GM19328 (cell line): ENCODE data around the gene PELI1.

Experiments
- ATAC-seq: cut with Tn5 transposase; IDR thresholded peaks from one replicate; pipeline ENCODE4 v1.9.1; 2021; ENCODE audit warnings: mild to moderate bottlenecking, moderate library complexity; ENCODE audit not compliant: unreplicated experiment

The PELI1 gene, protein sequence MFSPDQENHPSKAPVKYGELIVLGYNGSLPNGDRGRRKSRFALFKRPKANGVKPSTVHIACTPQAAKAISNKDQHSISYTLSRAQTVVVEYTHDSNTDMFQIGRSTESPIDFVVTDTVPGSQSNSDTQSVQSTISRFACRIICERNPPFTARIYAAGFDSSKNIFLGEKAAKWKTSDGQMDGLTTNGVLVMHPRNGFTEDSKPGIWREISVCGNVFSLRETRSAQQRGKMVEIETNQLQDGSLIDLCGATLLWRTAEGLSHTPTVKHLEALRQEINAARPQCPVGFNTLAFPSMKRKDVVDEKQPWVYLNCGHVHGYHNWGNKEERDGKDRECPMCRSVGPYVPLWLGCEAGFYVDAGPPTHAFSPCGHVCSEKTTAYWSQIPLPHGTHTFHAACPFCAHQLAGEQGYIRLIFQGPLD

DNA sequence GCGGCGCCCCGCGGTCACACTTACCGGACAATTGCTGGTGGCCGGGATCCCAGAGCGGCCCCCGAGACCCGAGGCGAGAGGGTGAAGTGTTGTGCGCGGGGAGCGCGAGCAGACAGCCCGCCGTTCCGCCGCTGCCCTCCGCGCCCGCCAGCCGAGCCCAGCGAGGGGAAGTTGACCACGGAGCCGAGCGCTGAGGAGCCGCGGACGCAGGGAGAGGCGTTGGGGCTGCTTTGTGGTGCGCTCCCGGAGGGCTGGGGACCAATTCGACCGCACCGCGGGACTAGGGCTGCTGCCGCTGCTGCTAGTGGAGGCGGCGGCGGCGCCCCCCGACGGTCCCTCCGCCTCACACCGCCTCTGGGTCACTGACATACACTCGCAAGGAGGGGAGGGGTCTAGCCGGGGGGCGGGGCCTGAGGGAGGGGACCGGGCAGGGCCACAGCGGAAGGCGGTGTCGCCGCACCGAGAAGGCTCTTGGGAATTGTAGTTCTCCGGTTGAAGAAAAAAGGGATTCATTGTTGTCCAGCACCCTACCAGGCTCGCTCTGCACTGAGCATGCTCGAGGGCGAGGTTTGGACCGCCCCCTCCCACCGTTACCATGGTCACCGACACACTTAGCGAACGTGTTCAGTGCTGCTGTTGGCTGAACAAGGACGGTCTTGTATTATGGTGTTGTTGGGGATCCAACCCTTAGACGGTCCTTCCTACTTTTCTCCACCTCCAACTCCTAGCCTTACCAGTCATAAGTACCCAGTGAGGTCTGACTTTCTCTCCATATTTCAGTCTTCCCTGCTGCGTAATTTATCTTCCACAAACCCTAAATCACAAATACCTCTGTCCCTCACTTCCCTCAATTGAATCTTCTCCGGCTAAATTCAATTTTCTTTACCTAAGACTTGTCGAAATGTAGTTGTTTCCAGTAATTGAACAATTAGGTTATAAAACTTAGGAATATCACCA, at the start of gene PELI1:
TSS of gene PELI1 (minus strand) at position 364 of the 957 bp plus-strand sequence. CDS start 36,110 bp downstream, outside the sequence.
- peak; percentile 76 for ATAC-seq

DNA sequence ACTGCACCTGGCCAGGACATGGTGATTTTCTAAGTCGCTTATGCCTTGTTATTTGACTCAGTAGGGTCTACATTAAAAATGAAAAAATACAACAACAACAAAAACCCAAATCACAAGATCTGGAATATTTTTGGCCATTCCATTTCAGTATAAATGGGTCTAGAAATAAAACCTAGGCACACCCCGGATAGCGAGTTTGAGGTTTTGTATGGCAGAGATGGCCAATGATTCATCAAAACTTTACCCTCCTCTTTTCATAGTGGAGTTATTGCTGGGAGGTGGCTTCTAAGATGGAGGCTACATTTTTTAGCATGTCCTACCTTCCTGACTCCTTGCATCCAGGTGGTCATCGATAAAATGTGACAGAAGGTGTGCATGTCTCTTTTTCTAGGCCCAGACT, 49.3 kb upstream of the PELI1 start:
- ATAC-seq = no peak

DNA sequence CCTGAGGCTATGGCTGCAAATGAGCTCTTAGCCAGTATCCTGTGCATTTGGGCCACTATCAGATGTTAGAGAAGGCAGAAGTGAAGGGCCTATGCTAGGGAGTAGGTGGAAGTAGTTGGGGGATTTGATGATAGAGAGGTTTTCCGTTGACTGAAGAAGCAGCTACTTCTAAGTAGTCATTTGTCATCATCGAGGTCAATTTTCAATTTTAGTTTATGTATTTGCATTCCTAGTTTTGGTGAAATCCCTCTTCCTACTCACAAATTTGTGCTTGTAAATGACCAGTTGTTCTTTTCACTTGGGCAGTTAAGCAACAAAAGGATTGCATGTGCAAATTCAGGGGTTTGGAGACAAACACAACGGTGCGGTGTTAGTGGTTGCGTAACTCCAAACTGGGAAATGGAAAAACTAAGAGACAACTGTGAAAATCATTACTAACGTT, 48.5 kb upstream of the PELI1 start:
- no peak for ATAC-seq

DNA sequence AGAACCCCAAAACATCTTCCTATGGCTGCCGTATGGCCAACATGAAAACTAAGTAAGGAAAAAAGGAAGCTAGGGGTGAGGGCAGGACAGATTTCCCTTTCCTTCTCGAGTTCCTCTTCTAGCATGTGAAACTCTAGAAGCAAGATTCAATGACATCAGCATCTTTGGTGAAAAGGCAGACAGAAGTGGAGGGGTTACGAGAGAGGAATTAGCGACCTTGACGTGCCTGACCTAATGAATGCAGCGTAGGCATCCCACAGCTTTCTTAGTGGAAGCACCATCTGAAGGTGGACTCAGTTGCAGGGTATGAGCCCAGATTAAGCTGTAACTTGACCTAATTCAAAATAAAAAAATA, 47.9 kb upstream of the PELI1 start:
- no peak for ATAC-seq

DNA sequence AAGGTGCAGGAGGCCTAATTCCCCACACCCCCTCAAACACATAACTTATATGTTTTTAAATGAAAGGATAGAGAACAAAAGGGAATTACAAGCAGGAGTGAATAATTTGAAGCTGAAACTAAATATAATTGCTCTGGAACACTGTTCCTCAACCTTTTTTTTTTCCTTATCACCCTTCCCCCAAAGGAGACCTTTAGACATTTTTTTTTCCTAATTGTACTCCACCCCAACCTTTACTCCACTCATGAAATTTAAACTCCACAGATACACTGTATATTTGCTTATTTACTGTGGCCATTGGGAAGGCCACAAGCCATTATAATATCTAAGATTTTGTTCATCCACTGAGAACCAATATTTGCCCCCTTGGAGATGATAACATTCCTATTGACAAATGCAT, 45.4 kb upstream of the PELI1 start:
- no peak for ATAC-seq

DNA sequence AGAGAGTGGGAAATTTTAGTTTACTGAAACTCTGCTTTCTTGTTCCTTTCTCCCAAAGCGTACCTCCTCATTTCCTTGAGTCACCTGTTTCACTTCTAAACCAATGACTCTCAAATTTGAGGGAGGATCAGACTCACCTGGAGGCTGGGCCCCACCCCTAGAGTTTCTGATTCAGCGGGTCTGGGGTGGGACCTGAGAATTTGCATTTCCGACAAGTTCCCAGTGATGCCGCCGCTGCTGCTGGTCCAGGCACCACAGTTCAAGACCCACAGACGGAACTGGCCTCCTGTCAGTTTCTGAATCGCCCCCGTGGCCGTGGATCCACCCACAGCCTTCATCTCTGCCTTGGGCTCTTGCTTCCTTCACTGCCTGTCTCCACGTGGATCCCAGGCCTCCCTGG, 44.9 kb upstream of the PELI1 start:
- no peak for ATAC-seq

DNA sequence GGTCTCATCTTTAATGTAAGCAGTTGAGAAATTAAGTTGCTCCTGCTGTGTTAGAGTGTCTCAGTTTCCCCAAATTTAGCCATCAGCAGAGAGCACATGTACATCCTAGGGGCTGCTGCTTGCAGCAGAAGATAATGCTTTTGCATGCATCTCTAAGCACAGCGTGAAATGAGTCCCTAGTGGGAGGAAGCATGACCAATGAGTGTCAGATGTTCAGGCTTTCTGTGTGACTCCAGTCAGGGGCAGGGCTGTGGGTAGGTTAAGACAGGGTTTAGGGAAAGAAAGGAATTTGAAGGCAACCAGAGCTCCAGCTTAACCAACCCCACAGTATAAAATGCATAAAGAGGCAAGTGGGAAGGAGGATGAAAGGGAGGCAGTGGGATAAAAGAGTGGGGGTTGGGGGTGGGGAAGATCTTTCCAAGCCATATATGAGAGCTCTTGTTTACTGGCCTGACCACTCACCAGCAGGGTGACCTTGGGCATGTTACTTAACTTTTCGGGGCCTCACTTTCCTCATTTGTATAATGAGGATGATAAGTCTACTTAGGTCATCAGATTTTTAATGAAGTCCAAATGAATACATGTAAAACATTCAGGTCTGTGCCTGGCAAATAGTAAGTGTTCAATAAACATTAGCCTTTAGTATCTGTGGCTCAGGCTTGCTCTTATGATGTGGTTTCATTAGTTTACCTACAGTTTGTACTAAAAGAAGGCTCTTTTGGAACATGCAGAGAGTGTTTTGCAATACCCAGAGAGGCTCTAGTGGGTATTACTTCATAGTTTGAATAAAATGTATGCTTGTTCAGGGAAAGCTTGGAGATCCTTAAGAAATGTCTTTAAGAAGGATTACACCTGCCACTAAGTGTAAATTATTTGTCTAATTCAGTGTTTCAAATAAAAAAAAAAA, 42.7 kb upstream of the PELI1 start:
- ATAC-seq = no peak

DNA sequence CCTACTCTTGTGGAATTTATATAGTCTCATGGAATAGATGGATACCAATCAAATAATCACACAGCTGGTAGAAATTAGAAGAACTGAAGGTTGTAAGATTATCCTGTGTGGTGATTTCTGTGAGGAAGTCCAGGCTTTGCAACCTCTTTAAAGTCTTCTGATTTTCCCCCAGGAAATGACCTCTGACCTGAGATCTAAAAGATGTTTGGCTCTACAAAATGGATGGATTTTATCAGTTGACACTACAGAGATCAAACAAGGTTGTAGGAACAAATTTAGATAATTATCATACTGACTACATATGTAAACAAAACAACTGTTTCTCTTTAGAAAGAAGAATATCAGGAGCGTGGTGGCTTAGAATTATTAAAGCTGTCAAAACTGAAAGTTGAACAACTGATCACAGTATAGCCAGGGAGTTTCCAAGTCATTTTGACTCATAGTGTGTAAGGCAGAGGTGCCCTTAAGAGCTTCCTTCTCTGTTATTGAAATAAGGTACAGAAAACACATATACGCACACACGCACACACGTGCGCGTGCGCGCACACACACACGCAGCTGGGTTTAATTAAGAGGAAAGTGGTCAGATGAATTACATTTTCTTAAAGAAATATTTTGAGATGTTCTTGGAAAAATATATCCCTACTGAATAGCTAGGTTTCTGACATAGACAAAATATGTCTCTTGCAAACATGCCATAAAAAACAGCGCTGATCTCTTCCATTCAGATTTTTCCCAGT, 35.5 kb upstream of the PELI1 start:
- ATAC-seq = no peak

DNA sequence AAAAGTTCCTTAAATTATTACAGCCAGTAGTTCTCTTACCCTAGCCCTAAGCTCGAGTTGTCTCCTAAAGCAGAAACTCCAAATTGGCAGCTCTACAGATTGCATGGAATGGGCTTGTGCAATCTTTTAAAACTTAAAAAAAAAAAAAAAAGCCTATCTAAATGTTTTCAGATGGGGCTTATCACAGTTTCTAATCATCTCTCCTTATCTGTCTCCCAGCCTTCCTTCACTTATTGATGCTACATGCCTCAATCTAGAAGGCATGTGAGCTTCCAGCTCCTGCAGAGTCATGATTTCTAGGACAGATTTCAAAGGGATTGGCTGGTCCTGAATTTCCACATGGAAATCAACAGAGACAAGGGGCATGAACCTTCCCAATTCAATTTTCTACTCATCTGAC, 33.1 kb upstream of the PELI1 start:
- no peak for ATAC-seq

DNA sequence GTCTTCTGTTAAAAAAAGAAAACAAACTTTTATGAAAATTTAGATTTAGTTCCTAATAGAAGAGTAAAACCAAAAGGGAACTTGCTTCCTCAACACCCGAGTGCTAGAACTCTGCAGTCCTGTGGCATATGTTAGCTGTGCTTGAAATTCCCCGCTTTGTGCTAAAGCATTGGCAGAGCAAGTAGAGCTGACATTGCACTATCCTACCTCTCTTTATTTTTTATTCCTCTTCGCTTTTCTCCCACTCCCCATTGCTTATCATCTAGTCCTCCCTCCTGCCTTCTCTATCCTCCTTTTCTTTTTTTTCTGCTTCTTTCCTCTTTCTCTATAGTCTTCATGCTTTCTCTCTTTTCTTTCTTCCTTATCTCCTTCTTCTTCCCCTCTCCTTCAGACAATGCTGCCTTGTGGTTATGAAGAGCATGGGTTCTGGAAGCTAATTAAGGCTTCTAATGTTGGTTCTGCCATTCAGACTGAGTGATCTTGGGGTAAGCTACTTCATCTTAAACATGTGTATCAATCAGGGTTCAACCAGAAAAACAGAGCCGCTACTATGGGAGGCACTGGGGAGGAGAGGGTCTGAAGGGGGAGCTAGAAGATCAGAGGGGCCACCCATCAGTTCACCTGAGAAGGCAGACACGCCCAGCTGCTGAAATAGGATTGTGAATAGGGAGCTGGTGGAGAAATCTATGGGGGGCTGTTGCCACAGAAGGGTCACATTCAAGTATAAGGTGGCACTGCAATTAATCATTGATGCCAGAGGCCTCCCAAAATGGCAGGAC, 31.4 kb upstream of the PELI1 start:
- no peak for ATAC-seq

DNA sequence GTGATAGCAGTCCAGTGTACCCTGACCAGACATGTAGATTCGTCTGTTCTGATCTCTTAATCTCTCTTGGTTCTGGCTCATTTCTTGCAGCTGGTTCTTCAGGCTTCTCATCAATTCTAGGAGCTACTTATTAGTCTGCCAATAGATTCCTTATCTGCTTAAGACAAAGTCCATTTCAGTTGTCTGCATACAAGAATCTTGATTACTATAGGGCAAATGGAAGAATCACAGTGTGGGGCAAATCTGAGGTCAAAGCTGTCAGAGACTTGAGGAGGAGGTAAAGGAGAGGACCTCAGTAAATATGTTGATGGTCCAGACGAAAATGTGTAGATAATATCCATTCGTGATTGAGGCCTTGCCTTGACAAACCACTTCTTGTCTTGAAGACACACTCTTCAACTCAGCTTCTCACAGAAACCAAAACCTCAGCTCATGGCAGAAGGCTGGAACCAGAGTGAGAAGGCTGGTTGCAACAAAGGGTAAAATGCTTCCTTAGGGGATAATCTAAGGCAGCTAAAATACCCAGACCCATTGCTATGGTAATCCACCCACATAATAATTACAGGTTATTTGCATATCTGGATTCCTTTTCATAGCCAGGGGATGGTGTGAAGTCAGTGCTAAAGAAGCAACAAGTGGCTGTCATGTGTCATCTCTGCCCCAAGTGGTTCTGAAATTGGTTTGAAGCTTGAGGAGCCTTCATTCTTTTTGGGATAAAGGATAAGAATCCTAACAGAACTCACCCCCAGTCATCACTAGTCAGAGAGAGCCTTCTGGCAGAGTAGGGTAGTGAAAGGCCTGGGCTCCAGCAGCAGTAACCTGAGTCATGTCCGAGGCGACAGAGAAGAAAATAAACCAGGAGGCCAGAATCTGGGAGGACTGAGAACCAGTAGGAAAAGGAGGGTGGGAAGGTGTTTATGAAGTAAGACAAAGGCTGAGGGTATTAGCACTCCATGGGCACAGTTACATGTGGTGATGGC, 29.2 kb upstream of the PELI1 start:
- ATAC-seq = no peak

DNA sequence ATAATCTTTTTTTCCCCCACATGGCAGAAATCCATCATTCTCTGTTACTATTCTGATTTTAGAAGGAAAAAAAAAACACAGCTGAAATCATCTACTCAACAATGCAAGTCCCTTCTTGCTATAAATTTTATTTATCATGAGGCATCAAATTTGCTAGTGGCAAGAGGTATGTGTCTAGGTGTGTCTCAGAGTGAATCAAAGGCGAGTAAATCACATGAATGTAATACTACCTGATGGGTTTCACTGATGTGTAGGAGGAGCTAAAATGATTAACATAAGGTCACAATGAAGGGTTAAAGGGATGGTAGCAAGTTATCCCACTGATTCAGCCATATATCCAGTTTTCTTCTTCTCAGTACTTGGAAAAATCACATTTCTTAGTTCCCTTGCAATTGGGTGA, 24.5 kb upstream of the PELI1 start:
- ATAC-seq = no peak

DNA sequence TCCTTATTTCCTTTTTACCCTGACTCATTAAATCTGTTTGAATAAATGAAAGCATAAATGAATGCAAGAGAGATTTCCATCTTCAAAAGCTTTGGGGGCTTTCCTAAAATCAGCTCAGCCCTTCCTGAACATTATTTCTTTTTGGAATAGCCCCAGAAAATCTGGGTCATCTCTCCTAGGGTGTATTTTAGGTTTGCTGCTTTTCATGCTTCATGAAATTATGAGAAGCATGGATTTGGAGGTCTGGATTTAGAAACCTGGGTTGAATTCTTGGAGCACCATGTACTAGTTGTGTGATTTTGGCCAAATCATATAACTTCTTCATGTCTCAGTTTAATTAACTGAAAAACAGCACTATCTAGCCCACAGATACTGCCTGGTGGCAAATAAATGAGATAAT, 24.0 kb upstream of the PELI1 start:
- ATAC-seq = no peak

DNA sequence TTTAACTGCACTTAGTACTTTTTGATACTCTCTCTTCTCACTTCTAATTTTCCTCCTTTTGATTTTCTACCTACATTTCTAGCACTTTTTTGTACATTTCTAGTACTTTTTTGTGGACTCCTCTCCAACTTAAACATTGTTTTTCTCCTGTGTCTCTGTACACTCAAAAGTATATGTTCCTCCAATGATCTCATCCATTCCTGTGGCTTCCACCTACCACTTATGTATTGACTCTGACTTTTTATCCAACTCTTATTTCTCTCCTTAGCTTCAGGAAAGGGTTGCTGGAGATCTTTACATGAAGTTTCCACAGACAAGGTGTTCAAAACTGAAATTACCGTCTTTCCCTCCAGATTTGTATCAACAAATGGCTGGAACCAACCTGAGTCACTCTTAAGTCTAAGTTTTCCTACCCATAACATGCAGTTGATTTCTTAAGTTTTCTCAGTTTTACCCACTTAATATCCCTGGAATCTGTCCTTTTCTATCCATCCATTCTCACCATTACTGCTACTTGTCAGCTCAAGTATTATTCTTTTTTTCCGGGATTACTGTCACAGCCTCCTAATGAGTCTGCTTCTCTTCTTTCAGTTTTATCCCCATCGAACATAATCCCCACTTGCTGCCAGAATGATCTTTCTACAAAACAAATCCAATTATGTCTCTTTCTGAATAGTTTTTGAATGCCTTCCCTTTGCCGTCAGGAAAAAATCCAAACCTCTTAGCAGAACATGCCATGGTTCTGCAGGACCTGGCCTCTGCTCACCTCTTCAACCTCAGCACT, 22.6 kb upstream of the PELI1 start:
- ATAC-seq = no peak

DNA sequence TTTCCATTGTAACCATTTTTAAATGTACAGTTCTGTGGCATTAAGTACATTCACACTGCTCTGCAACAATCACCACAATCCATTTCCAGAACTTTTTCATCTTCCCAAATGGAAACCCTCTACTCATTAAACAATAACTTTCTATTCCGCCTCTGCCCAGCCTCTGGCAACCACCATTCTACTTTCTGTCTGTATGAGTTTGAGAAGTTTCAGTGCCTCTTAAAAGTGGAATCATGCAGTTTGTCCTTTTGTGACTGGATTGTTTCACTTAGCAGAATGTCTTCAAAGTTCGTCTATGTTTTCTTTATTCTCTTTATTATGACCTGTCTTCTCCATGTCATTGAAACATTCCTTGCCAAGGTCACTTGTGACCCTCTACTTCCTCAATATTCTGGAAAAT, 22.0 kb upstream of the PELI1 start:
- ATAC-seq = no peak

DNA sequence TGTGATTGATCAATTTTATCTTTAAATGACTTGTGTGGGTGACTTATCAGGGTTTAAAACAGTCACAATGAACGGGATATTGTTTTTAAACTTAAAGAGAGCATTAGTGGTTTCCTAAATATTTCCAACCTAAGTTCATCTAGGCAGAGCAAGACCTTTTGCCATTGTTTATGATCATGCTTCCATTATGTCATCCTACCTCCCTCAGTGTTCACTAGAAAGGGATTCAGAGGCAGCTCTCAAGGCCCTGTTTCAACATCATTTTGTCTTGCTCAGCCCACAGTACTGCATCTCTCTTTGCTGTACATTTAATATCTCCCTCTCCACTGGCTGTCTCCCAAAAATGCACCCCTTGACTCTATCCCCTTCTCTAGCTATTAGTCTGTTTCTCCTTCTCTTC, 21.5 kb upstream of the PELI1 start:
- no peak for ATAC-seq

DNA sequence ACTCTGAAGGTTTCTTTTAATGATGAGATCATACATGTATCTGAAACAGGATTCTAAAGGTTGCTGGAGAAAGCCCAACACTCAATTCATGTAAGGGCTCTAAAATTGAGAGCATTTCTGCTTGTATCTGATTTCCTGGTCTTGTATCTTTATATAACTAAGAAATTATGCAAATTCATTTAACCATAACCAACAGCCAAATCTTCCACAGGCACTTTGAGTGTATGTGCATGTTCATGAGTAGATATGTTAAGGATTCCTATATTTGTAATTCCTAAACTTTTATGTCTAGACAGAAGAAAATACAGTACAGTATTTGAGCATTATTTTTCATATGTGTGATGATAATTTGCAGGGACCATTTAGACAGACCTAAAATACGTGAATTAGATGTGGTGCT, 20.4 kb upstream of the PELI1 start:
- no peak for ATAC-seq

DNA sequence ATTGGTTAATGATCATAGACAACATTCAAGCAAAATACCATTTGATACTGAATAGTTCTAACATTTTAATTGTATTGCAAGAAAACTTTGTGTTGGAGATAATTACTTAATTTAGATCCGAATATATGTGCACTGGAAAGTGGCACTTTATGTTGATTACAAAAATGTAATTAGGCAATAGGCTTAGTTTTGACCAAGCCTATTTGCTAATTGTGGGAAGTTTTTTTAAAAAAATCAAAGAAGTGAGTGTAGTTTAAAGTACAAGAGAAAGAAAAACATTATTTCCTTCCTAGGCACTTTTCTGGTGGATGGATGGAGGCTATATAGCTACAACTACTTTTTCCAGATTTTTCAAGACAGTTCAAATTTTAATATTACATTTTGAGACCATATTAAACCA, 18.3 kb upstream of the PELI1 start:
- ATAC-seq = no peak
